Hepatocyte (in vitro differentiated cells): ENCODE measurements around the gene POGLUT2.

Experiments
- EZH2 ChIP-seq: fragments of 200-600 bp; sonication (generic); IDR thresholded peaks from 2 replicates; pipeline ENCODE4 v1.6.1; 2016; ENCODE audit warnings: antibody characterized with exemption, mild to moderate bottlenecking, borderline replicate concordance
- EZH2phosphoT487 ChIP-seq: fragments of 200-600 bp; sonication (generic); IDR thresholded peaks from one replicate; pipeline ENCODE4 v1.6.1; 2018; ENCODE audit warnings: antibody characterized with exemption, mild to moderate bottlenecking, low read depth, moderate library complexity; ENCODE audit not compliant: unreplicated experiment, severe bottlenecking
- TF ChIP-seq, protein P1 (sequence below): fragments of 200-600 bp; sonication (generic); IDR thresholded peaks from 2 replicates; pipeline ENCODE4 v1.5.1; 2016; ENCODE audit warnings: antibody characterized with exemption, mild to moderate bottlenecking; ENCODE audit not compliant: poor library complexity

DNA sequence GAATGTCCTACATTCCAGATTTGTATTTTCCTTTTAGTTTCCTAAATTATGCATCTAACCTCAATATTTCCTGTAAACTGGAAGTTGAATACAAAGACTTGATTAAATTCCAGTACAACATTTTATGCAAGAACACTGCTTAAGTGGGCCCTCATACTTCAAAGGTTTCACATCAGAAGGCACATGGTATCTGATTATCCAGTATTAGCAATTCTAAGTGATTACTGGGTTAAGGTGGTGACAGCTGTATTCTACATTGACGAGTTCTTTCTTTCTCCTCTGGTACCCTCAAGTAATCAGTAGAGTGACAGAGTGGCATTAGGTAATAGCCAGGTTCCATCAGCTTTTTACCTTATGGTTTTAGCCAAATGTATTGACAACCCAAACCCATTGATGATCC, 18.5 kb upstream of the POGLUT2 start:
- TF ChIP-seq, protein P1, sequence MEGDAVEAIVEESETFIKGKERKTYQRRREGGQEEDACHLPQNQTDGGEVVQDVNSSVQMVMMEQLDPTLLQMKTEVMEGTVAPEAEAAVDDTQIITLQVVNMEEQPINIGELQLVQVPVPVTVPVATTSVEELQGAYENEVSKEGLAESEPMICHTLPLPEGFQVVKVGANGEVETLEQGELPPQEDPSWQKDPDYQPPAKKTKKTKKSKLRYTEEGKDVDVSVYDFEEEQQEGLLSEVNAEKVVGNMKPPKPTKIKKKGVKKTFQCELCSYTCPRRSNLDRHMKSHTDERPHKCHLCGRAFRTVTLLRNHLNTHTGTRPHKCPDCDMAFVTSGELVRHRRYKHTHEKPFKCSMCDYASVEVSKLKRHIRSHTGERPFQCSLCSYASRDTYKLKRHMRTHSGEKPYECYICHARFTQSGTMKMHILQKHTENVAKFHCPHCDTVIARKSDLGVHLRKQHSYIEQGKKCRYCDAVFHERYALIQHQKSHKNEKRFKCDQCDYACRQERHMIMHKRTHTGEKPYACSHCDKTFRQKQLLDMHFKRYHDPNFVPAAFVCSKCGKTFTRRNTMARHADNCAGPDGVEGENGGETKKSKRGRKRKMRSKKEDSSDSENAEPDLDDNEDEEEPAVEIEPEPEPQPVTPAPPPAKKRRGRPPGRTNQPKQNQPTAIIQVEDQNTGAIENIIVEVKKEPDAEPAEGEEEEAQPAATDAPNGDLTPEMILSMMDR: no peak
- TF ChIP-seq EZH2phosphoT487: no peak
- TF ChIP-seq EZH2: no peak
